ENCODE measurements around the gene CACNA1B.

GRCh38 chr9:138075496-138075895 lies 197.9 kb downstream of the CACNA1B start:
- TF ChIP-seq CTCF (IDR thresholded peaks at IDR 0.05) (no peak), POLR2A (IDR thresholded peaks at IDR 0.05) (no peak)

All from testis (tissue), 2 donors.